Esophagus mucosa (tissue), 1 donor: ENCODE data around the gene PRICKLE4. TPM values are rescaled to one million over a fixed set of nuclear protein-coding genes. Genes with fewer than 3 reads are reported as not detected.

Experiments used
- total RNA-seq: library from RNA; stranded (reverse); gene quantifications from one replicate; pipeline ENCODE4 v1.2.4, GENCODE V29; 2023
- donor health status: DM: yes; HTN: yes; CAD: no.

The PRICKLE4 gene
- total RNA-seq, 1 donor from 2014 or later: 2.2 TPM

Other genes starting within 250 kb of the PRICKLE4 start
- gene FOXP4, start 234.4 kb upstream of the PRICKLE4 start, total RNA-seq: 12.0 TPM
- gene MDFI, start 142.3 kb upstream of the PRICKLE4 start, total RNA-seq: 47.1 TPM
- 10.9 TPM for gene TFEB, start 45.2 kb upstream of the PRICKLE4 start, total RNA-seq
- not detected for gene PGC, start 33.4 kb upstream of the PRICKLE4 start, total RNA-seq
- gene FRS3, start 882 bp upstream of the PRICKLE4 start, total RNA-seq: 2.2 TPM
- 189 TPM for gene TOMM6, start 6.9 kb downstream of the PRICKLE4 start, total RNA-seq
- gene USP49, start 114.6 kb downstream of the PRICKLE4 start, total RNA-seq: 1.5 TPM
- gene MED20, start 140.4 kb downstream of the PRICKLE4 start, total RNA-seq: 15.6 TPM
- 16.2 TPM for gene BYSL, start 140.7 kb downstream of the PRICKLE4 start, total RNA-seq
- 32.2 TPM for gene CCND3, start 161.0 kb downstream of the PRICKLE4 start, total RNA-seq